Mucosa of descending colon (tissue), 3 donors: Measurements from ENCODE around the gene WRNIP1. TPM values are rescaled to one million over a fixed set of nuclear protein-coding genes. Genes with fewer than 3 reads are reported as not detected.

Experiments
- ATAC-seq: fragments of 200-7000 bp; cut with Tn5 transposase; one replicate; pipeline ENCODE4 v1.9.1; 2020; ENCODE audit warnings: mild to moderate bottlenecking, moderate library complexity
- DNase-seq, 3 donors: peaks; one replicate each; pipeline ENCODE4 v3.0.0-alpha.2; 2020
- H3K36me3 ChIP-seq: fragments of 200-600 bp; one replicate; pipeline ENCODE4 v1.8.0; 2021; ENCODE audit warnings: low read depth, mild to moderate bottlenecking
- H3K4me1 ChIP-seq: fragments of 200-600 bp; one replicate; pipeline ENCODE4 v1.8.0; 2021; ENCODE audit warnings: low read depth, mild to moderate bottlenecking
- H3K4me3 ChIP-seq: fragments of 200-600 bp; one replicate; pipeline ENCODE4 v1.8.0; 2021; ENCODE audit warnings: mild to moderate bottlenecking
- H3K9me3 ChIP-seq: fragments of 200-600 bp; one replicate; pipeline ENCODE4 v1.8.0; 2021; ENCODE audit warnings: mild to moderate bottlenecking
- intact Hi-C, 2 donors: fragments of 100-400 bp; cut with DNase I in 1 of 2; cut with micrococcal nuclease in 1 of 2; formaldehyde crosslinking; loops; one replicate each; pipeline versions ENCODE4 v1.11.0 to v1.11.1; 2022; cut with DNase I, micrococcal nuclease
- total RNA-seq, 3 donors: library from RNA; stranded (reverse); fragmentation: NEBNext Ultra II Directional in 2 of 3; extraction: Animal tissue kit (Norgen Biotek cat#: 25700) in 2 of 3; gene quantifications; one replicate each; pipeline versions ENCODE4 v1.2.1 to v1.2.4, GENCODE V29; 2021 to 2023
- TF ChIP-seq, protein P1 (sequence below): fragments of 200-600 bp; IDR thresholded peaks from one replicate; pipeline ENCODE4 v1.8.0; 2022; ENCODE audit warnings: antibody characterized with exemption, mild to moderate bottlenecking
- donor health status: DM: no; HTN: no; CAD: no; lungs with moderate emphysema.
- donor health status: DM: no; HTN: no; CAD: no.
- donor health status: DM: no; HTN: yes; CAD: no.

The WRNIP1 gene
- total RNA-seq, 3 donors from 2014 or later = 39.0 to 41.1 (median 39.7) TPM

DNA sequence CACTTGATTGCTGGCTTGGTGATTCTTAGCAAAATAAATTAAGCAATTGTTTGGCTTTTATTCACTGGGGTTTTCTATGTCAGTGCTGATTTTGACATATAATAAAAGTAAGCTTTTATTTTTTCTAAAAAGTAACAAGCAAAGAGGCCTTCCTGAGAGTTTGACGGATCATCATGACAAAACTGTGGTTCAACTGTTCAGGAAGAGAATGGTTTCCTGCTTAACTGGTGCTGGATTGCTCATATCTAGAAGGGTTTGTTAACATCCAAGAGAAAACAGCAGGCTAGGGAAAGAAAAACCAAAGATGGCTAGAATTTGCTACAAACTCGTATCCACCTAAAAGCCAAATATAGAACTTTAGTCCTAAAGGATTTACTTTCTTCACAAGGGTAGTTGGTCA lies 55.2 kb downstream of the WRNIP1 start:
- DNase-seq = no peak
- peaks cover 9% of the 10 kb centered on the region for H3K9me3 ChIP-seq
- intact Hi-C loops = no loop called here
- TF ChIP-seq, protein P1, sequence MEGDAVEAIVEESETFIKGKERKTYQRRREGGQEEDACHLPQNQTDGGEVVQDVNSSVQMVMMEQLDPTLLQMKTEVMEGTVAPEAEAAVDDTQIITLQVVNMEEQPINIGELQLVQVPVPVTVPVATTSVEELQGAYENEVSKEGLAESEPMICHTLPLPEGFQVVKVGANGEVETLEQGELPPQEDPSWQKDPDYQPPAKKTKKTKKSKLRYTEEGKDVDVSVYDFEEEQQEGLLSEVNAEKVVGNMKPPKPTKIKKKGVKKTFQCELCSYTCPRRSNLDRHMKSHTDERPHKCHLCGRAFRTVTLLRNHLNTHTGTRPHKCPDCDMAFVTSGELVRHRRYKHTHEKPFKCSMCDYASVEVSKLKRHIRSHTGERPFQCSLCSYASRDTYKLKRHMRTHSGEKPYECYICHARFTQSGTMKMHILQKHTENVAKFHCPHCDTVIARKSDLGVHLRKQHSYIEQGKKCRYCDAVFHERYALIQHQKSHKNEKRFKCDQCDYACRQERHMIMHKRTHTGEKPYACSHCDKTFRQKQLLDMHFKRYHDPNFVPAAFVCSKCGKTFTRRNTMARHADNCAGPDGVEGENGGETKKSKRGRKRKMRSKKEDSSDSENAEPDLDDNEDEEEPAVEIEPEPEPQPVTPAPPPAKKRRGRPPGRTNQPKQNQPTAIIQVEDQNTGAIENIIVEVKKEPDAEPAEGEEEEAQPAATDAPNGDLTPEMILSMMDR = no peak
- H3K4me1 ChIP-seq = peaks cover 21% of the 10 kb centered on the region
- no peak overlapping the region for H3K4me3 ChIP-seq
- ATAC-seq = no peak
- no peaks in the 10 kb centered on the region for H3K36me3 ChIP-seq

DNA sequence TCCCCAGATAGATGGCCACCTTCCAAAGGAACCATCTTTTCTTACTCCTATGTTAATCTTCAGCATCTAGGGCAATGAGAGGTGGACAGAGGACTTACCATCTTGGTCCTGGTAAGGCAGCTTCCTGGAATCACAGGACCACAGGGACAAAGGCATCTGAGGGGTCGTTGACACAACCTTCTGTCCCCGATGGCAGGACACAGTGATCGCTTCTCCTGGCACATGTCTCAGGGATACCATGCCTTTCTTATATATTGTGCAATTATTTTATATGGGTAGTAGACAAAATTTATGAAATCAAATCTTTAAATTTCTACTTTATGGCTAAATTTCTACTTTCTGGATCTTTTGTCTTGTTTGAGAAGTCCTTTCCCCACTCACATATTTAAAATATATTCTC lies 56.4 kb downstream of the WRNIP1 start:
- no peaks in the 10 kb centered on the region for H3K36me3 ChIP-seq
- intact Hi-C loops = no loop called here

DNA sequence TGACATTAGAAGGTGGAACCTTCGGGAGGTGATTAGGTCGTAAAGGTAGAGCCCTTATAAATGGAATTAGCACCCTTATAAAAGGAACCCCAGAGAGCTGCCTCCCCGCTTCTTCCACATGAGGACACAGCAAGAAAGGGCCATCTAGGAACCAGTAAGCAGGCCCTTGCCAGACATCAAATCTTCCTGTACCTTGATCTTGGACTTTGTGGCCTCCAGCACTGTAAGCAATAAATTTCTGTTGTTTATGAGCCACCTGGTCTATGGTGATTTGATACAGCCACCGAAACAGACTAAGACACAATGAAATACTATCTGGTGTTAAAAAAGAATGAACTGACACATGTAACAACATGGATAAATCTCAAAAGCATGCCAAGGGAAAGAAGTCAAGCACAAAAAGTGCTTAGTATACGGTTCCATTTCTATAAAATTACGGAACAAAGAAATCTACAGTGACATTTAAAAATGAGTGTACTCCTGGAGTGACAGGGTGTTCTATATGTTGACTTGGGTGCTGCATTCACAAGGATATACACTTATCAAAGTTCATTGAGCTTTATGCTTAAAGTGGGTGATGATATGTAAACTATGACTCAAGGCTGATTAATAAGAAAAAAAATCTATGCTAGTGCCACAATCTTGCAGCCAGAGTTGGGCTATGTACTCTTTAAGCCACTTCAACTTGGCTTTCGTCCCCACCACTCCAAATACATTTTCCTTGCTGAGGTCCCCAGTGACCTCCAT lies 58.1 kb downstream of the WRNIP1 start:
- TF ChIP-seq, protein P1 = no peak
- H3K4me1 ChIP-seq = peaks cover 18% of the 10 kb centered on the region
- peak; percentile 91 for ATAC-seq
- intact Hi-C loops = no loop called here
- H3K36me3 ChIP-seq = no peaks in the 10 kb centered on the region
- H3K9me3 ChIP-seq = no peaks in the 10 kb centered on the region
- peak in 1 of 3 donors; percentile 65 for DNase-seq
- H3K4me3 ChIP-seq = no peak overlapping the region

More for the DNA sequence above, 56.4 kb downstream of the WRNIP1 start:
- TF ChIP-seq, protein P1 = no peak
- Histone ChIP-seq H3K4me3 (no peak overlapping the region), H3K4me1 (peaks cover 21% of the 10 kb centered on the region), H3K9me3 (no peaks in the 10 kb centered on the region)
- DNase-seq (no peak), ATAC-seq (no peak)

DNA sequence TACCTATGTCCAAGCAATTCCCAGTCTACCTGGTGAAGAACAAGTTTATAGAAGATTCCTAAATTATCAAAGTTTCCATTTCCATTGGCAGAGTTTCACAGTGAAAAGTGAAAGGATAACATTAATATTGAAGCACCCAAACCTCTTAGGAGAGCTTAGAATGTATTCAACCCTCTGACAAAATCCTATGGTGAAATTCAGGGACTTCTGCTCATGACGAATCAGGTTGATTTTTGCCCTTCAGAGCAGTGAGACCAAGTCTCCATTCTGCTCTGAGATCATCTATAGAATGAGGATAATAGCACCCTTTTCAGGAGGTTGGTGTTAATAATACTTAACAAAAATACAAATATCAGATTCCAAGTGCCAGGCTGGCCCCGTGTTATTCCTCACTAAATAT lies 60.9 kb downstream of the WRNIP1 start:
- no peaks in the 10 kb centered on the region for H3K9me3 ChIP-seq
- ATAC-seq (no peak), DNase-seq (no peak)
- H3K36me3 ChIP-seq = no peaks in the 10 kb centered on the region
- peaks cover 11% of the 10 kb centered on the region for H3K4me1 ChIP-seq
- TF ChIP-seq, protein P1 = no peak
- intact Hi-C loops = no loop called here
- no peak overlapping the region for H3K4me3 ChIP-seq

DNA sequence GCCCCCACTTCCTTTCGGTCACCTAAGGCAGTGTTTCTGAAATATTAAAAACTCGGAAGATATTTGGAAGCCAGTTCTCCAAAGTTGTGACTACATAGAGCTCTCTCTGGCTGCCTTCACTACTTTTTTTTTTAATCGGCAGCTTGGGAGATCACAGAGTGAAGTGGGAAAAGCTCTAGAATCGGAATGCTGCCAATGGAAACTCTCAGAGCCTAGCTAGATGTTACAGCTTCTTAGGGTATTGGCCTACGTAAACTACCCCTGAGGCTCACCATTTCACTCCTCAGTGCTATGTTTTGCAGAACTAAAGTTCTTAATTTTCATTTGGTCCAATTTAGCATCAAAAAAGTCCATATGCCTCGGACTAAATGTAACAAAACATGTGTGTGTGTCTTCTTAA lies 61.9 kb downstream of the WRNIP1 start:
- DNase-seq (no peak), ATAC-seq (no peak)
- Histone ChIP-seq H3K9me3 (no peaks in the 10 kb centered on the region), H3K4me1 (peaks cover 18% of the 10 kb centered on the region), H3K36me3 (no peaks in the 10 kb centered on the region), H3K4me3 (no peak overlapping the region)
- intact Hi-C loops = no loop called here
- TF ChIP-seq, protein P1 = no peak

DNA sequence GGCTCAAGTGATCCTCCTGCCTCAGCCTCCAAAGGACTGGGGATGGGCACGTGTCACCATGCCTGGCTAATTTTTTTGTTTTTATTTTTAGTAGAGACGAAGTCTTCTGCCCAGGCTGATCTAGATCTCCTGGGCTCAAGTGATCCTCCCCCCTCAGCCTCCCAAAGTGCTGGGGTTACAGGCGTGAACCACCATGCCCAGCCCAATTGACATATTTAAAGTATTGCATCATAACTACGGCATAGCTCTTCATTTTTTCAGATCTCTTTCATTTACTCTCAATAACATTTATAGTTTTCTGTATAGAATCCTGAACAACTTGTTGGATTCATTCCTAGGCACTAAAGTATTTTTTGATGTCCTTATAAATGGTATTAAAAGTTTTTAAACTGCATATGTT lies 63.4 kb downstream of the WRNIP1 start:
- intact Hi-C loops = no loop called here
- H3K4me1 ChIP-seq = peaks cover 10% of the 10 kb centered on the region

More for the DNA sequence above, 63.4 kb downstream of the WRNIP1 start:
- TF ChIP-seq, protein P1 = no peak
- Histone ChIP-seq H3K4me3 (no peak overlapping the region), H3K9me3 (no peaks in the 10 kb centered on the region), H3K36me3 (no peaks in the 10 kb centered on the region)
- DNase-seq (no peak), ATAC-seq (no peak)
